HUES48 (cell line): ENCODE data around the gene PRR23A.

Experiments
- H3K27ac ChIP-seq: one replicate; pipeline ENCODE4 v1.7.0; 2013; ENCODE audit warnings: low read depth, low read length, inconsistent platforms
- H3K27me3 ChIP-seq: 2 replicates; pipeline ENCODE4 v1.6.1; 2013; ENCODE audit warnings: mild to moderate bottlenecking, low read length; ENCODE audit not compliant: control insufficient read depth, insufficient read depth
- H3K36me3 ChIP-seq: 2 replicates; pipeline ENCODE4 v1.6.1; 2013; ENCODE audit warnings: low read length; ENCODE audit not compliant: control insufficient read depth, insufficient read depth
- H3K4me1 ChIP-seq: 2 replicates; pipeline ENCODE4 v1.6.1; 2013; ENCODE audit warnings: mild to moderate bottlenecking, low read length; ENCODE audit not compliant: control insufficient read depth, insufficient read depth
- H3K4me3 ChIP-seq: 2 replicates; pipeline ENCODE4 v1.5.1; 2013; ENCODE audit warnings: mild to moderate bottlenecking, low read depth, low read length
- H3K9ac ChIP-seq: 2 replicates; pipeline ENCODE4 v1.6.1; 2013; ENCODE audit warnings: mild to moderate bottlenecking, low read depth, low read length, moderate library complexity
- H3K9me3 ChIP-seq: 2 replicates; pipeline ENCODE4 v1.6.1; 2013; ENCODE audit warnings: low read length; ENCODE audit not compliant: control insufficient read depth, insufficient read depth

The PRR23A gene

DNA sequence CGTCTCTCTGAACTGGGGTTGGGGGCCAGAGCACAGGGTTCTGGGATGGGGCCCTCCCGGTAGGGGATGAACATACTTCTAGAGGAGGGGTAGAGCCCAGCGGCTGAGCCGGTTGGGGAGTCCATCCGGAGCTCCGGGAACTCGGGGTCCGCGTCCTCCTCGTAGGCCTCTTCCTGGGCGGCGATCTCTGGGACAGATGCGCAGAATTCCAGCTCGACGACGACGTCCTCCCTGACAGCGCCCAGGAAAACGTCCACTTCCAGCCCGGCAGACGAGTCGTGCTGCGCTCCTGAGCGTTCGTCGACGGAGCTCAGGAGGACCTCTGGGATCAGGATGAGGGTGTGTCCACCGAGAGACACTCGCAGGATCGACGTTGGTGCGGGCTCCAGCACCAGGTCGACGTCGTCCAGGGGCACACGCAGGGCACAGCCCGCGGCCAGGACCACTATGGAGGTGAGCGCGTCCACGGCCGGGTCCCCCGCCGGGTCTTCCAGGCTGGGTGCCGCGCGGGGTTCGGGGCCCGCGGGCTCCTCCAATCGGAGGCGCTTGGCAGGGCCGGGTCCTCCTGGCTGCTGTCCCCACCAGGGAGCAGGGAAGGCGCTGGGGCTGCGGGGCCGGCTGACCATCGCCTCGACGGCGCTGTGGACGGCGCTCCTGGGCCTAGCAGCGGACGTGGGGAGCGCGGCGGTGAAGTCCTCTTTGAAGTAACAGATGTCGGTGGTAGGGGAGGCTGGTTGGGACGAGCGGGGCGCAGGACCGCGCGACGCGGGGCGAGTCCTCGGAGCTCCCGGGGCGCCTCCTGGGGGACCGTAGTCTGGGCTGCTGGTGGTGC is 14.2 kb upstream of the PRR23A start:
- Histone ChIP-seq H3K27me3 (no peaks in the 10 kb centered on the region), H3K4me1 (no peaks in the 10 kb centered on the region), H3K27ac (no peak overlapping the region), H3K9ac (no peak overlapping the region), H3K4me3 (no peak overlapping the region), H3K36me3 (no peaks in the 10 kb centered on the region), H3K9me3 (no peaks in the 10 kb centered on the region)

DNA sequence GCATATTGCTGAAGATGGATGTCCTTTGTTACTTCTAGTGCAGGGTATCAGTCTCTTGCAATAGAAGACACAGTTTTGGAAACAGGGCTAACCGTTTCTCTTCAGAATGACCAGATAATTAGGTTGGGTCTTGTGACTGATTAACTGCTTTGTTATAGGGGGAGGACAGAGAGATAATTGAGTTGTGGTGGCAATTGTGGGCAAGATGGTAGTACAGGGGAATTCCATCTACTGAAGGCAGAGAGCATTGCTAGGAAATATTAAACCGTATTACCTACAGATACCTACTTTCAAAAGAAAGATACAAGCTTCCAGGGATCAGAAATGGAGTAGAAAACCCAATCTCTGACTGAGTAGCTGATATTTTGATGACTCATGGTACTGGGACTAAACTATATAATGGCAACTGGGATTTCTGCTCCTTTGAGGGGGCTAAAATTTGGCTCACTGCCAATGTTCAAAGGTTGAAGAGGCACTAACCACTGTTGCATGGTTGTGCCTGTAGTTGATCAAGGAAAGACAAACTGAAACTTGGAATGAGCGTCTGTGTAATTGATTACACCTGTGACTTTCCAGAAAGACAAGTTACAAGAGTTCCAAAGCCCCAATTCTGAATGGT is 10.5 kb upstream of the PRR23A start:
- H3K36me3 ChIP-seq, result no peaks in the 10 kb centered on the region
- no peaks in the 10 kb centered on the region for H3K4me1 ChIP-seq
- no peaks in the 10 kb centered on the region; the same call in 1 of the 2 replicates for H3K9me3 ChIP-seq
- H3K27ac ChIP-seq, result no peak overlapping the region
- H3K9ac ChIP-seq, result no peak overlapping the region
- no peak overlapping the region for H3K4me3 ChIP-seq
- no peaks in the 10 kb centered on the region for H3K27me3 ChIP-seq

DNA sequence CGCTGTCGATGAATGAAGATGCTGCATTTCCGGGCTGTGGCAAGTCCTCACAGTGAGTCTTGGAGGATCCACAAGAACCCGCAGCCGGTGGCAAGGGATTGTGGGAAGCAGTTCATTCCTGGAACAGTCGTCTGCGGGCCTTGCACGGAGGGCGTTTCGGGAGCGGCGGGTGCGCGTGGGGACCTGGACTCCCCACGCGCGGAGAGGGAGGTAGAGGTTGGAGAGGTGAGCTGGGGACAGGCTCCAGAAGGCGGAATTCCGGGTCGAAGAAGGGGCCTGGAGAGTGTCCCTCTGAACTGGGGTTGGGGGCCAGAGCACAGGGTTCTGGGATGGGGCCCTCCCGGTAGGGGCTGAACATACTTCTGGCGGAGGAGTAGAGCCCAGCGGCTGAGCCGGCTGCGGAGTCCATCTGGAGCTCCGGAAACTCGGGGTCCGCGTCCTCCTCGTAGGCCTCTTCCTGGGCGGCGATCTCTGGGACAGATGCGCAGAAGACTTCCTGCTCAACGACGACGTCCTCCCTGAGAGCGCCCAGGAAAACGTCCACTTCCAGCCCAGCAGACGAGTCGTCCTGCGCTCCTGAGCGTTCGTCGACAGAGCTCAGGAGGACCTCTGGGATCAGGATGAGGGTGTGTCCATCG is 593 bp downstream of the PRR23A start:
- Histone ChIP-seq H3K4me3 (no peak overlapping the region), H3K36me3 (no peaks in the 10 kb centered on the region), H3K4me1 (no peaks in the 10 kb centered on the region), H3K27me3 (no peaks in the 10 kb centered on the region), H3K27ac (no peak overlapping the region), H3K9me3 (no peaks in the 10 kb centered on the region), H3K9ac (no peak overlapping the region)

DNA sequence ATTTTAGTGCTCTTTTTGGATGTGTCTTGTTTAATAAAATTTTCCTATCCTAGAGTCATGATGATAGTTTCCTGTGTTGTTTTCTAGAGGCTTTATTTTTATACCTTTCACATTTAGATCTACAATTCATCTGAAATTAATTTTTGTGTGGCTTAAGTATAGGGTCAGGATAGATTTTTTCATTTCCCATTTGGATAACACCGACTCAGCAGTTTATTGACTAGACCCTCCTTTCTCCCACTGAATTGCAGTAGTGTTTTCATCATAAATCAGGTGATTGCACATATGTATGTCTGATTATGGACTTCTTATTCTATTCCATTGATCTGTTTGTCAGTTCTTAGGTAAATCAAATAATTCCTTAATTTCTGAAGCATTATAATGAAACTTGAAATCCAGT is 10.4 kb downstream of the PRR23A start:
- Histone ChIP-seq H3K4me3 (no peak overlapping the region), H3K36me3 (no peaks in the 10 kb centered on the region), H3K9ac (no peak overlapping the region), H3K27ac (no peak overlapping the region), H3K9me3 (no peaks in the 10 kb centered on the region), H3K27me3 (no peaks in the 10 kb centered on the region; the same call in 1 of the 2 replicates), H3K4me1 (no peaks in the 10 kb centered on the region)

DNA sequence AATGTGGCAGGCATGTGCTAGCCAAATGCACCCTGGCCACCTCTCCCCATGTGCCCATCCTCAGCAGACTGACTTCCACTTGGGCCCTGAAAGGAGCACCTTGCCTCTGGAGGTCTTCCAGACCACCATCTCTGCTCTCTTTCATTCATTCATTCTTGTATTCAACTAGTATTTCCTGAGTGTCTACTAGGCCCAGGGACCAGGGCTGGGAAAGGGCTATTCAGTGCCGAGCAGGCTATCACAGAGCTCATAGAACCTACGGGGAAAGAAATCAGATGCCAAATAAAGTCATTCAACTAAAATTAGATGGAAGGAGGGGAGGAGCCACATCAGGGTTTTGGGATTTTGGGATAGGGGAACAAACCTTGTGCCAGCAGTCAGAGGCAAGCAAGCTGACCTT is 18.9 kb downstream of the PRR23A start:
- Histone ChIP-seq H3K9ac (no peak overlapping the region), H3K27me3 (no peaks in the 10 kb centered on the region), H3K27ac (no peak overlapping the region), H3K36me3 (no peaks in the 10 kb centered on the region), H3K4me1 (no peaks in the 10 kb centered on the region), H3K9me3 (no peaks in the 10 kb centered on the region), H3K4me3 (no peak overlapping the region)

DNA sequence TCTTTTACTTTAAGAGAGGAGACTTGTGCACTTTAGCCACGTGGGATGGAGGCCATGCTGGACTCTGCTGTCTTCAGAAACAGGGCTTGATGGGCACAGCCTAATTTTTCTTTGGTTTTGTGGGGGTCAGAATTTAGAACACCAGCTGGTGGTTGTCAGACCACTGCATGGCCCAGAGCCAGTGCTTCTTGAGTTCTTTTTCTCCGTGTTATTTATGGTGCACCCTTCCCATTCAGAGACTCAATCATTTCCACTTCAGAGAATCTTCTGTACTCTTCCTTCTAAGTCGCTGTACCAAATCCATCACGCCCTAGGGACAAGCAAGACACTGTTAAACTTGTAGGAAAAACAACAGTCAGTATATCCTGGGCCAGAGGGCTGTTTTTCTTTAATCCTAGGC is 20.1 kb downstream of the PRR23A start:
- no peak overlapping the region for H3K27ac ChIP-seq
- H3K27me3 ChIP-seq, result no peaks in the 10 kb centered on the region
- no peak overlapping the region for H3K4me3 ChIP-seq
- H3K36me3 ChIP-seq, result no peaks in the 10 kb centered on the region
- no peak overlapping the region for H3K9ac ChIP-seq
- no peaks in the 10 kb centered on the region for H3K9me3 ChIP-seq
- H3K4me1 ChIP-seq, result no peaks in the 10 kb centered on the region

DNA sequence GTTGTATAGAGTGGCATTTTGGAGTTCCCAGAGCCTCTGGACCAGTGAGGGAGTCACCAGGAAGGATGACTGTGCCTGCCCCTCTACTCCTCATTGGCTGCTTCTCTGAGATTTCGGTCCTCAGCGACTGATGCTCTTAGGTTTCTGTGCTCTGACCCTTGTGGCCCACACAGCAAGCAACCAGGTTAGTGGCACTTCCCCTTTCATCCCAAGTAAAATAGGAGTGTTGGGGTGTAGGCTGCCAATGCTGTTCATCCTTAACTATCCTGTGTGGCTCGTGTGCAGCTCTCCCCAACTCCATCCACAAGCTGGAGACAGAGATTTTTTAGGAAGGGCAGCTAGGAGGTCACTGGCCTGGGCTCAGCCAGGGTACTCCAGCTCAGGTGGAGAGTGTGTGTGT is 21.3 kb downstream of the PRR23A start:
- Histone ChIP-seq H3K4me3 (no peak overlapping the region), H3K9ac (no peak overlapping the region), H3K4me1 (no peaks in the 10 kb centered on the region), H3K9me3 (no peaks in the 10 kb centered on the region), H3K27ac (no peak overlapping the region), H3K36me3 (no peaks in the 10 kb centered on the region), H3K27me3 (no peaks in the 10 kb centered on the region)

DNA sequence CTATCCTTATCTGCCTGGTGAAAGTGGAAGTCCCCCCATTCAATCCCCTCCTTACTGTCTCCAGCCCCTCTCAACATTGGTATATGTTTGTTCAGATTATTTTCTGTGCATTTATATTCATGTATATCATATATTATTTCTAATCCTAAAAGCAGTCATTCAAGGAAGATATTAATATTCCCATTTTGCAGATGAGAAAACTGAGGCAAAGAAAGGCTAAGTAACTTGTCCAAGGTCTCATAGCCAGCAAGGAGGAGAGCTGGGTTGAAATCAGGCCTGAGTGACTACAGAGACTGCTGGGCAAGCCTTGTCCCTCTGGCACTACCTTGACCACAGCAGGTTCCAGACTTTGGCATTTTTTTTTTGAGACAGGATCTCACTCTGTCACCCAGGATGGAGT is 30.0 kb downstream of the PRR23A start:
- Histone ChIP-seq H3K36me3 (no peaks in the 10 kb centered on the region), H3K9me3 (no peaks in the 10 kb centered on the region), H3K27ac (no peak overlapping the region), H3K9ac (no peak overlapping the region), H3K4me1 (no peaks in the 10 kb centered on the region), H3K27me3 (no peaks in the 10 kb centered on the region), H3K4me3 (no peak overlapping the region)

DNA sequence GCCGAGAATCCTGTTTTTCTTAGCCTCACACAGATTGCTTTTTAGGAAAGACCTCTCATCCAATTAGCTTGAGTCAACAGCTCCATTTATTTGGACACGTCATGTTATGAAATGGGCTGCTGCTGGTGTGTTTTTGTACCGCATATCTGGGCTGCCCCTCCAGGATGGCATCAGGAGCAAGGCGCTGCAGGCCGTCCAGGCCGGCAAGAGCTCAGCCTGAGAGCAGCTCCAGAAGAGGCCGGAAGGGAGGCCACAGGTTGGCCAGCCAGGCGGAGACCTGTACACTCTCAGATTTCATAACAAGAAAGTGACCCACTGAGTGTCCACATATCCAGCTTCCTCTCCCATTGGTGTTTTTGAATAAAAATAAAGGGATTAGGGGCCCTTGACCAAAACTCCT is 30.7 kb downstream of the PRR23A start:
- H3K4me1 ChIP-seq, result no peaks in the 10 kb centered on the region
- H3K9ac ChIP-seq, result no peak overlapping the region
- H3K4me3 ChIP-seq, result no peak overlapping the region
- no peak overlapping the region for H3K27ac ChIP-seq
- no peaks in the 10 kb centered on the region for H3K27me3 ChIP-seq
- no peaks in the 10 kb centered on the region for H3K9me3 ChIP-seq
- H3K36me3 ChIP-seq, result no peaks in the 10 kb centered on the region

DNA sequence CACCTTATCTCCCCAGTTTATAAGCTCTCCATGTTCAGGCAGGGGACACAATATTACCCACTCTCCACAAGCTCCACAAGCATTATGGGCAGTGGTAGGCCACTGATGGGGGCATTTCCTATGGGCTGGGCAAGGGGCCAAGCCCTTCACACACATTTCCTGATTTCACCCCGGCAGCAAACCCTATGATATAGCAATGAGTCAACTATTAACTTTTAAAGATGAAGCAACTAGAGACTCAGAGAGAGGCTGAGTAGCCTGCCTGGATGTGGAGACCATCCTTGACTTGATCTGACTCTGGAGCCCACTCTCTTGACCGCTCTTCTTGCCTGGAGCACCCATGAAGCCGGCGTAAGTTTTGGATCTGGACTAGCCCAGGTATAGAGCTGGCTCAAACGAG is 31.6 kb downstream of the PRR23A start:
- Histone ChIP-seq H3K27ac (no peak overlapping the region), H3K9ac (no peak overlapping the region), H3K4me1 (no peaks in the 10 kb centered on the region), H3K27me3 (no peaks in the 10 kb centered on the region), H3K9me3 (no peaks in the 10 kb centered on the region), H3K4me3 (no peak overlapping the region), H3K36me3 (no peaks in the 10 kb centered on the region)

DNA sequence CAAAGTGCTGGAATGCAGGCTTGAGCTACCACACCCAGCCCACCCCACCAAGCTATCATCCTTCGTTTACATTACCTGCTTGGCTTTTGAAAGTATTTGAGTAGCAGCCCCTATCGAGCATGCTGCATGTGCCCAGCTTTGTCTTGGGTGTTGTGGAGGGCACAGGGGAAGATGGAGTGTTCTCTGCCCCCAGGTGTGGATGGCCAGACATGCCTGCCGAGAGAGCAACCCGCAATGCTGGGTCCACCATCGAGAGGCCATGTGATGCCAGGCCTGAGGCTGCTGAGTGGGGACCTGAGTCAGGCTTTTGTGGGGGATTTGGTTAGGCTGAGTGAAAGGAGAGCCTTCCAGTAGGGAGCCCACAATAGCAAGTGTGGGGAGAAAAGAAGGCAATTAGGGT is 33.1 kb downstream of the PRR23A start:
- H3K4me3 ChIP-seq, result no peak overlapping the region
- no peaks in the 10 kb centered on the region for H3K4me1 ChIP-seq
- no peaks in the 10 kb centered on the region for H3K36me3 ChIP-seq
- H3K27me3 ChIP-seq, result no peaks in the 10 kb centered on the region
- H3K9ac ChIP-seq, result no peak overlapping the region
- no peaks in the 10 kb centered on the region for H3K9me3 ChIP-seq
- H3K27ac ChIP-seq, result no peak overlapping the region
